Inferior parietal cortex (tissue), 1 donor: ENCODE data around the gene RAPGEF2.

Experiments
- DNase-seq: peaks from one replicate; pipeline ENCODE4 v3.0.0-alpha.2; 2016; ENCODE audit errors: extremely low spot score

The RAPGEF2 gene

GRCh38 chr4:159131564-159131963 lies 28.7 kb downstream of the RAPGEF2 start:
- no peak for DNase-seq

GRCh38 chr4:159134429-159134828 lies 31.6 kb downstream of the RAPGEF2 start:
- DNase-seq, result no peak

GRCh38 chr4:159137176-159137575 lies 34.3 kb downstream of the RAPGEF2 start:
- DNase-seq, result no peak

- no peak for DNase-seq
These were observed 35.6 kb downstream of the RAPGEF2 start for GRCh38 chr4:159138436-159138835.

GRCh38 chr4:159141193-159141592 lies 38.3 kb downstream of the RAPGEF2 start:
- DNase-seq, result no peak

- DNase-seq, result no peak
These were observed 39.4 kb downstream of the RAPGEF2 start for GRCh38 chr4:159142241-159142640.

GRCh38 chr4:159142681-159143384 lies 40.0 kb downstream of the RAPGEF2 start:
- no peak for DNase-seq

- DNase-seq, result no peak
These were observed 40.8 kb downstream of the RAPGEF2 start for GRCh38 chr4:159143687-159144086.

- no peak for DNase-seq
These were observed 41.3 kb downstream of the RAPGEF2 start for GRCh38 chr4:159144112-159144694.

- no peak for DNase-seq
These were observed 42.6 kb downstream of the RAPGEF2 start for GRCh38 chr4:159145318-159145991.

GRCh38 chr4:159145992-159146330 lies 43.1 kb downstream of the RAPGEF2 start:
- DNase-seq, result no peak

GRCh38 chr4:159146488-159146887 lies 43.6 kb downstream of the RAPGEF2 start:
- DNase-seq, result no peak

- DNase-seq, result no peak
These were observed 45.6 kb downstream of the RAPGEF2 start for GRCh38 chr4:159148441-159148840.

GRCh38 chr4:159149666-159150065 lies 46.8 kb downstream of the RAPGEF2 start:
- no peak for DNase-seq

GRCh38 chr4:159150396-159150795 lies 47.5 kb downstream of the RAPGEF2 start:
- DNase-seq, result no peak

- DNase-seq, result no peak
These were observed 48.0 kb downstream of the RAPGEF2 start for GRCh38 chr4:159150821-159151390.

- no peak for DNase-seq
These were observed 48.8 kb downstream of the RAPGEF2 start for GRCh38 chr4:159151689-159152088.

- no peak for DNase-seq
These were observed 49.3 kb downstream of the RAPGEF2 start for GRCh38 chr4:159152181-159152580.

- DNase-seq, result no peak
These were observed 50.8 kb downstream of the RAPGEF2 start for GRCh38 chr4:159153669-159154068.

GRCh38 chr4:159155119-159155518 lies 52.2 kb downstream of the RAPGEF2 start:
- DNase-seq, result no peak

- no peak for DNase-seq
These were observed 55.3 kb downstream of the RAPGEF2 start for GRCh38 chr4:159158083-159158617.

- no peak for DNase-seq
These were observed 56.1 kb downstream of the RAPGEF2 start for GRCh38 chr4:159158985-159159384.

- no peak for DNase-seq
These were observed 56.7 kb downstream of the RAPGEF2 start for GRCh38 chr4:159159611-159160010.
